IgD-negative memory B cell (primary cell): ENCODE data around the gene FANCI. TPM values are rescaled to one million over a fixed set of nuclear protein-coding genes. Genes with fewer than 3 reads are reported as not detected.

Experiments
- H3K27ac Mint-ChIP-seq, 3 donors: one replicate each; pipeline ENCODE4 v1.8.0; 2020 to 2022; ENCODE audit warnings: mild to moderate bottlenecking in 3 of 3, mixed read lengths in 3 of 3, moderate library complexity in 1 of 3
- H3K27me3 Mint-ChIP-seq: one replicate; pipeline ENCODE4 v1.8.0; 2021; ENCODE audit warnings: mixed read lengths
- H3K36me3 Mint-ChIP-seq: one replicate; pipeline ENCODE4 v1.8.0; 2020; ENCODE audit warnings: mild to moderate bottlenecking, mixed read lengths
- H3K4me1 Mint-ChIP-seq, 3 donors: one replicate each; pipeline ENCODE4 v1.8.0; 2020 to 2022; ENCODE audit warnings: mixed read lengths in 3 of 3, mild to moderate bottlenecking in 1 of 3
- H3K4me3 Mint-ChIP-seq, 4 donors: one replicate each; pipeline ENCODE4 v1.8.0; 2020 to 2022; ENCODE audit warnings: mild to moderate bottlenecking in 4 of 4, mixed read lengths in 4 of 4, moderate library complexity in 3 of 4
- H3K9me3 Mint-ChIP-seq, 3 donors: one replicate each; pipeline ENCODE4 v1.8.0; 2020 to 2021; ENCODE audit warnings: mixed read lengths in 3 of 3, mild to moderate bottlenecking in 1 of 3
- polyA plus RNA-seq: library from polyadenylated mRNA; unstranded; fragments of 300-500 nt; fragmentation: Illumina TruSeq; gene quantifications from one replicate; pipeline ENCODE4 v1.2.3, GENCODE V29; 2021

FANCI gene
- polyA plus RNA-seq = 3.4 TPM

DNA sequence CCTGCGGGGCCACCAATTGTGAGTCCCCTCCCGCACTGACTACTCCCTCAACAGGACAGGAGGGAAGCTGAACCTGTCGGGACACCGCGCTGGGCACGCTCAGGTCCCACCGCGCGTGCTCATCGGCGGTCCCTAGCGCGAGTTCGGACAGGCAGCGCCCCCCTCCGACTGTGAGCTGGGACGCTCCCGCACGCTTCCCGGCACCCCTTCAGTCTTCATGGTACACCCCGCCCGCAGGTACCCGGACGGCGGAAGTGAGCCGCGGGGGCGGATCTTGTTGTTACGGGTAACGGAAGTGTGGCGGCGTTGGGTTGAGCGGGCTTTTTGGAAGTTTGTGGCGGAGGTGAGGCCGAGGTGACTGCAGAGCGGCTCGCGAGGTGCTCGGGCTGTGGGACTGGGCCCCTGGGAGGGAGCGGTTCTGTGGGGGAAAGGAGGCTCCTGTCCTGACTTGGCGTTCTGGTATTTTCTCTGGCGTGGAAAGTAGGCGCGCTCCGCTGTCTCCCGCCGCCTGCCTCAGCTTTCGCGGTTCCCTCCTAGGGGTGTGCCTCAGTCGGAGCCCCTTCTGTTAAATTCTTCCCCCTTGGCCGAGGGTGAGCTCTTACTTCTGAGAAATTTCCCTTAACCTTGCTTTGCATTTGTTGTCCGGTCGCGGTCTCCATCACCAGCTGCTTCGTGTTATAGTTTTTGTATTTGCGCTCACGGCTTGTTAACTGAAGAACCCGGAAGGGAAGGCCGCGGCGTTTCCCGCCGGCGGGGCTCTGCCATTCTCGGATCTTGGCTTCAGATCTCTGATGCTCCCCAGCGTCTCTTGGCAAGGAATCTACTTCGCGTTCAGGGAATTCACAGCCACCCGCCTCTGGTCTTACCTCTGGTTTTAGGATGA, at the start of gene FANCI:
Gene FANCI, plus strand, starts transcription at position 289 of the 883 bp plus-strand sequence. CDS start 3,669 bp downstream, outside the sequence.
- no peaks in the 10 kb centered on the region for H3K27me3 Mint-ChIP-seq

GRCh38 chr15:89194608-89195007, 49.2 kb upstream of the FANCI start:
- Mint-ChIP-seq H3K36me3 (peaks cover 12% of the 10 kb centered on the region), H3K4me1 (no peaks in the 10 kb centered on the region), H3K27ac (no peak overlapping the region)

More for the DNA sequence above, at the start of gene FANCI:
- H3K4me1 Mint-ChIP-seq = peaks cover 10 to 20% (median 15%) of the 10 kb centered on the region in 3 donors
- no peaks in the 10 kb centered on the region for H3K9me3 Mint-ChIP-seq
- H3K36me3 Mint-ChIP-seq = peaks cover 2% of the 10 kb centered on the region
- H3K4me3 Mint-ChIP-seq = peak within 1 kb of the TSS; percentile 92 to 99 (median 96)
- H3K27ac Mint-ChIP-seq = peak within 1 kb of the TSS; percentile 66 to 98 (median 90)

GRCh38 chr15:89195836-89196235, 47.9 kb upstream of the FANCI start:
- Mint-ChIP-seq H3K4me3 (no peak overlapping the region), H3K27ac (no peak overlapping the region), H3K9me3 (no peaks in the 10 kb centered on the region), H3K4me1 (no peaks in the 10 kb centered on the region), H3K36me3 (peaks cover 13% of the 10 kb centered on the region), H3K27me3 (no peaks in the 10 kb centered on the region)

More at GRCh38 chr15:89194608-89195007, 49.2 kb upstream of the FANCI start:
- no peaks in the 10 kb centered on the region for H3K27me3 Mint-ChIP-seq
- H3K4me3 Mint-ChIP-seq = no peak overlapping the region
- H3K9me3 Mint-ChIP-seq = no peaks in the 10 kb centered on the region

- H3K4me3 Mint-ChIP-seq = no peak overlapping the region
- H3K27me3 Mint-ChIP-seq = no peaks in the 10 kb centered on the region
- no peak overlapping the region for H3K27ac Mint-ChIP-seq
- H3K4me1 Mint-ChIP-seq = no peaks in the 10 kb centered on the region
- H3K36me3 Mint-ChIP-seq = peaks cover 11% of the 10 kb centered on the region
- H3K9me3 Mint-ChIP-seq = no peaks in the 10 kb centered on the region
These were observed 47.5 kb upstream of the FANCI start for GRCh38 chr15:89196241-89196640.

DNA sequence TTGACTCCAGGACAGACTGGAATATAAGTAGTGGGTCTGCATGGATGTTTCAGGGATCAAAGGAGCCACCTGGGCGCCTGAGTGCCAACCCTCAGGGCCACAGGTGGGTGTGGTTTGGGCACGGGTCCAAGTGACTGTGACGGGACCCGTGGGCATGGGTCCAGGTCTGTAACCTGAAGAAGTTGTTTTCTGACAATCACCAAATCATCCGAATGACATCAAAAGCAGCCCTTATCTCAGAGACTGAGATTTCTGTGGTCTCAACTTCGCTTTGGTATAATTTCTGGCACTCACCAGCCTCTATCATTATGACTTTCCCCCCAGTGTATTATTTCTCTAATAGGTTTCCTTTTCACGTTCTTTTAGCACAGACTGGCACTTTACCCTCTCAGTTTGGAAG, 46.8 kb upstream of the FANCI start:
- Mint-ChIP-seq H3K27ac (no peak overlapping the region), H3K4me1 (no peaks in the 10 kb centered on the region), H3K9me3 (no peaks in the 10 kb centered on the region), H3K36me3 (peaks cover 11% of the 10 kb centered on the region), H3K27me3 (no peaks in the 10 kb centered on the region), H3K4me3 (no peak overlapping the region)

- Mint-ChIP-seq H3K4me3 (no peak overlapping the region), H3K36me3 (peaks cover 11% of the 10 kb centered on the region), H3K27me3 (no peaks in the 10 kb centered on the region), H3K9me3 (no peaks in the 10 kb centered on the region), H3K4me1 (no peaks in the 10 kb centered on the region), H3K27ac (no peak overlapping the region)
These were observed 46.2 kb upstream of the FANCI start for GRCh38 chr15:89197503-89197971.

DNA sequence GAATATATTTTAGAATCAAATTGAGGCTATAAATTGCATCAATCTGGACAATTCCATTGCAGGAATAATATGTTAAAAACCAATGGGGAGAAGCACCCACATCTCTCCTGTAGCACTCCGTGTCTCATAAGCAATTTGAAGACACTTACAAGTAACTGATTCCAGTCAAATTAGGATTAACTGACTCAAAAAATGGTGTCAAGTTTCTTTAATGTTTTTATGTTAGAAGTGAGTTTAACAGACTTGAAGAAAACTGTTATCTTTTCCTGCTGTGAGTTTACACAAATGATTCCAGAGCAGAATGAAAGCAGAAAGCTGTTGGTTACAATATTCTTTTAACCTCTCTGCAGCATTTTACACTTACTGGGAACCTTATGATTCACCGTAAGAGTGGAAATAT, 45.6 kb upstream of the FANCI start:
- H3K9me3 Mint-ChIP-seq = no peaks in the 10 kb centered on the region
- no peaks in the 10 kb centered on the region for H3K4me1 Mint-ChIP-seq
- H3K4me3 Mint-ChIP-seq = no peak overlapping the region
- no peaks in the 10 kb centered on the region for H3K27me3 Mint-ChIP-seq
- peaks cover 11% of the 10 kb centered on the region for H3K36me3 Mint-ChIP-seq
- peak overlapping the region in 1 of 3 donors; percentile 65 for H3K27ac Mint-ChIP-seq

DNA sequence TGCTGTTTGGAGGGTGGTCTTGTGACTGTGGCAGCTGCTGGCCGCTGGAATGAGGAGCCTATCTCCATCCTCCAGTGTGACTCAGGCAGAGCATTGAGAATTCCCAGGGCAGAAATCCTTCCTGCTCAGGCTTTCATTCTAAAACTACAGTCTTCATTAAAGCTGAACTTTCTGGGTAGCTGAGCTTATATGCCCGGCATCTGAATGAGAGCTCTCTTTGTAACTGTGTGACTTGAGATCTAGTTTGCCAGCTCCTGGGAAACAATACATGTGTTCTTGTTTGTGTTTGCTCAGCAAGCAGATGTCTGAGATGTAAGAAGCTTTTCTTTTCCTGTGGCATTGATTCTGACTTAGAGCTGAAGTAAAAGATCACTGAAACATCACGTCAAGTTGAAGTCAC, 44.8 kb upstream of the FANCI start:
- Mint-ChIP-seq H3K27me3 (no peaks in the 10 kb centered on the region), H3K36me3 (peaks cover 11% of the 10 kb centered on the region), H3K4me3 (no peak overlapping the region), H3K9me3 (no peaks in the 10 kb centered on the region), H3K4me1 (no peaks in the 10 kb centered on the region), H3K27ac (no peak overlapping the region)

DNA sequence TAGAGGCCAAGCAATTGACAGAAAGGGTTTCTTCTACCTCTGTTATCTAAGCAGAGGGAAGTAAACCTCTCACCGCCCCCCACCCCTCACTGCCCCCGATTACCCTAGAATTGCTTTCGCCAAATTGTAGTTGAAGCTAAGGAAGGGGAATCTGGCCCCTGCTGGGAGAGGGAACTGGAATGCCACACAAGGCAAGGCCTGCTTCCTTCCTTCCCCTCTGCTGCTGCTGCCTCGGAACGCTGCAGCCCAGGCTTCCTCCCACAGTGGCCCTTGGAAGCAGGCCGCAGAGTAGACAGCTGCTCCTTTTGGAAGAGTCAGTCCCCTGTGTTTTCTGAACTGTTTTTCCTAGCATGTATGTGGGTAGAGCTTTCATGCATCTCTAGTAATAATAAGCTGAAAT, 44.0 kb upstream of the FANCI start:
- Mint-ChIP-seq H3K27ac (no peak overlapping the region), H3K4me1 (no peaks in the 10 kb centered on the region), H3K4me3 (no peak overlapping the region), H3K9me3 (no peaks in the 10 kb centered on the region), H3K36me3 (peaks cover 11% of the 10 kb centered on the region), H3K27me3 (no peaks in the 10 kb centered on the region)

DNA sequence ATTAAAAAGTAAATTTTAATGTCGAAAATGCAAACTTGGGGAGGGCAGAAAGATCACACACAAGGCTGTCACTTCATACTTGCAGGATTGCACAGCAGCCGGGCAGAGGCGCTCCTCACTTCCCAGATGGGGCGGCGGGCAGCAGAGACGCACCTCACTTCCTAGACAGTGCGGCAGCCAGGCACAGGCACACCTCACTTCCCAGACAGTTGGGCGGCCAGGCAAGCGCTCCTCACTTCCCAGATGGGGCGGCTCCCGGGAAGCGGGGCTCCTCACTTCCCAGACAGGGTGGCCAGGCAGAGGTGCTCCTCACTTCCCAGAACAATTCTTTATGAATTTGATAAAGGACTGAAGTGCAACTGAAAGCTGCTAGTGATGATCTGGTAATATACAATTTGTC, 43.6 kb upstream of the FANCI start:
- Mint-ChIP-seq H3K36me3 (peaks cover 11% of the 10 kb centered on the region), H3K27me3 (no peaks in the 10 kb centered on the region), H3K27ac (peak overlapping the region in 1 of 3 donors; percentile 39), H3K4me3 (no peak overlapping the region), H3K4me1 (no peaks in the 10 kb centered on the region), H3K9me3 (no peaks in the 10 kb centered on the region)

DNA sequence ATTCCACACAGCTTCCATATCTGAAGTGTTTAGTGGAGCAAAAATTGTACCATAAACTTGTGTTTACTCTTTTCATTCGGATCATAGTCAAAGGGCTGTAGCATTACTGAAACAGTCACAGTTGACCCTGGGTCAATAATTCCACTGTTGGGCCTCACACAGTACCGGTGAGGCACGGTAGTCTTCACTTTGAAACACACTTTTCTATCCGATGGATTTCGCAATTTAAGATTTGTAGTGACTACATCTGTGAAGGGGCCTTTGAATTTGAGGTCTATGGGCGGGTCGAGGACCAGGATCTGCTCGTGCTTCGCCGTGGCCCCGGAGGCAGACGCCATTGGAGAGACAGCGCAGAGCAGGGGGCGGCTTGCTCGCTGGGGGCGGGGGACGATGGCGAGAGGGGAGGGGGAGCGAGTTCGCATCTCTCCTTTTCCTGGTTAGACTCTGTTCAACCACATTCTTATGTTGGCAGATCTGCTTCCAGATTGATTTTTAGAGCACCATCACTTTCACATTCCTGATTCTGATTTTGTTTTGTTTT, 42.2 kb upstream of the FANCI start:
- Mint-ChIP-seq H3K4me3 (no peak overlapping the region), H3K9me3 (no peaks in the 10 kb centered on the region), H3K36me3 (peaks cover 11% of the 10 kb centered on the region), H3K27me3 (no peaks in the 10 kb centered on the region), H3K4me1 (no peaks in the 10 kb centered on the region), H3K27ac (no peak overlapping the region)

DNA sequence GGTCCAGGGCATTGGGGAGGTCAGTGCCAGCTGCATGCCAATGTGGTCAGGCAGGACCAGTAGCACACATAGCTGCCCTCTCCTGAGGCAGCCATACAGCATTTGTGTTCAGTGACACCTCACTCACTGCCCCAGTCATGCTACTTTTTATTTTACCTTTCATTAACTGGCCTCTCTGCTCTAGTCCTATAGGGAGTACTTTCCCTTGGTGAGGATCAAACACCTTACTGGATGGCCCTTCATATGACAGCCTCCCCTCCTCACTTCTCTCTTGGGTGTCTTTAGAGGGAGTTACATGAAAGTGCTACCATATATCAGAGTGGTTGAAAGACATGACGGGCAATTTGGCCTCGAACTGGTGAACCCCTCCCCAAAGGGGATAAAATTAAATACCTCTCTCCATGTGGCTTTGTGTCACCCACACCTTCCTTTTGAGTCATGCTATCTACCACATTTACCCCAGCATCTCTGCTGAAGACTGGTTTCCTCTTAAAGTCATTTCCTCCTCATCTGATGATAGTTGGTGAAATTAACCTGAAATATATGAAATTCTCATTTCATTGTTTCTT, 40.0 kb upstream of the FANCI start:
- Mint-ChIP-seq H3K27me3 (no peaks in the 10 kb centered on the region), H3K36me3 (peaks cover 9% of the 10 kb centered on the region), H3K27ac (peak overlapping the region in 1 of 3 donors; percentile 50), H3K9me3 (no peaks in the 10 kb centered on the region), H3K4me3 (no peak overlapping the region), H3K4me1 (peaks cover 0 to 5% (median 0%) of the 10 kb centered on the region in 3 donors)

GRCh38 chr15:89205991-89206585, 37.7 kb upstream of the FANCI start:
- Mint-ChIP-seq H3K27me3 (no peaks in the 10 kb centered on the region), H3K36me3 (peaks cover 6% of the 10 kb centered on the region), H3K4me1 (peaks cover 0 to 5% (median 0%) of the 10 kb centered on the region in 3 donors), H3K27ac (peak overlapping the region in 1 of 3 donors; percentile 49), H3K4me3 (no peak overlapping the region), H3K9me3 (no peaks in the 10 kb centered on the region)

- Mint-ChIP-seq H3K4me1 (peaks cover 0 to 5% (median 0%) of the 10 kb centered on the region in 3 donors), H3K27ac (no peak overlapping the region), H3K9me3 (no peaks in the 10 kb centered on the region), H3K4me3 (no peak overlapping the region), H3K27me3 (no peaks in the 10 kb centered on the region), H3K36me3 (peaks cover 4% of the 10 kb centered on the region)
These were observed 36.9 kb upstream of the FANCI start for GRCh38 chr15:89206908-89207331.

DNA sequence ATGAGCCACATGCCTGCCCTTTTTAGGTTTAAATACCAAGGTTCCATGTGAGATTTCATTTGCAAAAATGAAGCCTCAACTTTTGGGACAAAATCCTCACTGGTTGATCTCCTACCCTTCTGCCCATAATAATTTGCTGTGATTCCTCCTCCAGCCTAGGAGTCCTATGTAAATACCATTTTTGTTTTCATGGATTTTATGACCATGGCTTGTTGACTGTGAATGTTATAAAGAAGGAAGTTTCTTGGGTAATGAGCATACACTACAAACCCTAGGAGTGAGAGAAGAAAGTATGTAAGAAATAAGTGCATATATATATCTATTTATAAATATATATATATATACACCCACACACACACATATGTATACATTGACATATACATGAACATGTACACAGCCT, 35.5 kb upstream of the FANCI start:
- peaks cover 0 to 5% (median 0%) of the 10 kb centered on the region in 3 donors for H3K4me1 Mint-ChIP-seq
- H3K9me3 Mint-ChIP-seq = no peaks in the 10 kb centered on the region
- peaks cover 4% of the 10 kb centered on the region for H3K36me3 Mint-ChIP-seq
- no peaks in the 10 kb centered on the region for H3K27me3 Mint-ChIP-seq
- no peak overlapping the region for H3K4me3 Mint-ChIP-seq
- no peak overlapping the region for H3K27ac Mint-ChIP-seq
